ENCODE data around the gene FAM83G. TPM values are rescaled to one million over a fixed set of nuclear protein-coding genes. Genes with fewer than 3 reads are reported as not detected.
"Not testable (repeated sequence)": the region's sequence is repeated elsewhere in the genome, so short reads cannot be mapped to it uniquely, and the experiment has no call there.

Gene FAM83G
- total RNA-seq, 6 experiments from 2014 or later: 10.1 to 41.7 (median 21.5) TPM

DNA sequence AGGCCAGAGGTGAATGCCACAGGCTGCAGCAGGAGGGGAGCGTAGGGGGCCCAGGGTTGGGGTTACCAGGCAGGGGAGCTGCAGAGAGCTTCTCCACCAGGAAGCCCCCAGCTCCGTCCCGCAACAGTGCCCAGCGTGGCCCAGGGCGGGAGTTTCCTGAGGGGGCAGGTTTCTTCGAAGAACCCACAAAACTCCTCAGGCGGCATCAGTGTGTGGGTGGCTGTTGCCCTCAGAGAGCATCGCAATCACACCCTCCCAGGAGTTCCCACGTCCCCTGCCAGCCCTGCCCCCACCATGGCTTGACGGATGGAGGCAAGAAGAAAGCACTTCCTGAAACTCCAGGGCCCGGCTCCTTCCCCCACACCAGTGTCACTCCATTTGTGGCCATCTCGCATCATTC is 34.2 kb upstream of the FAM83G start:
- WGBS (ENCODE audit: insufficient coverage, low coverage, low lambda C conversion rate, missing lambda C conversion rate): no CpG with 5 or more reads among the region's 12 CpGs
- H3K27ac ChIP-seq; H3K4me3 ChIP-seq; intact Hi-C loops (cut with DNase I); H3K4me1 ChIP-seq; H3K9me3 ChIP-seq; H3K36me3 ChIP-seq; H3K27me3 ChIP-seq; DNase-seq: not testable (repeated sequence)
- ATAC-seq: peak in 2 of 4 donors; percentile 1 to 20

DNA sequence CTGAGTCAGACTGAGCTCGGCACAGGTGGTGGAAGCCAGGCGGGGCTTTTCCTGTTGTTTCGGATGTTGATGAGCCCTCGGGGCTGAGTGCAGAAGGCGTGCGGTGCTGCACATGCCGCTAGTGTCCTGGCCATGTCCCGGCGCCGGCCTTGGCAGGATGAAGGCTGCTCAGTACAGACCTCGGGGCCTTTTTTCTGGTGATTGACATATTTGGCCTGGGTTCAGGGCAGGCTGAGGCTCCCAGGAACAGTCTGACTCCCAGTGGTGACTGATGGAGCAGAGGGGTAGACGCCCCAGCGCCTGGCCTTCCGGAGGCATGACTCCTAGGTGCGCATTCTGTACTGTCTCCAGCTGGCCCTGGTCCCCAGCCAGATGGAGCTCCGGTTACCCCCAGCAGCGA is 33.4 kb upstream of the FAM83G start:
- H3K27me3 ChIP-seq; H3K36me3 ChIP-seq; H3K9me3 ChIP-seq; intact Hi-C loops (cut with DNase I); H3K27ac ChIP-seq; H3K4me1 ChIP-seq; DNase-seq; H3K4me3 ChIP-seq: not testable (repeated sequence)
- WGBS (ENCODE audit: insufficient coverage, low coverage, low lambda C conversion rate, missing lambda C conversion rate): no CpG with 5 or more reads among the region's 17 CpGs
- peak; percentile 40 to 58 (median 55) for ATAC-seq

DNA sequence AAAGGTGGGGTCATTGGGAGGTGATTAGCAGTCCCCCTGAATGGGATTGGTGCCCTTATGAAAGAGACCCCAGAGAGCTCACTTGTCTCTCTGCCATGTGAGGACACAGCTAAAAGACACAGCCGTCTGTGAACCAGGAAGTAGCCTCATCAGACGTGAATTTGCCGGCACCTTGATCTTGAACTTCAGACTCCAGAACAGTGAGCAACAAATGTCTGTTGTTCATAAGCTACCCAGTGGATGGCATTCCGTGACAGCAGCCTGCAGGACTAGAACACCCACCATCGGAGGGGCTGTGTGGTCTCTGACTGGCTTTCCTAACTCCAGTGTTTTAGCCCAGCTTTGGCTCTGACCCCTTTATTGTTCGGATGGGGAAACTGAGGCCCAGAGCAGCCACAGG is 33.0 kb upstream of the FAM83G start:
- H3K27ac ChIP-seq; intact Hi-C loops (cut with DNase I); H3K4me3 ChIP-seq; DNase-seq; H3K9me3 ChIP-seq; H3K4me1 ChIP-seq; H3K36me3 ChIP-seq; H3K27me3 ChIP-seq: not testable (repeated sequence)
- ATAC-seq: peak in 3 of 4 donors; percentile 5 to 48 (median 29)
- no CpG with 5 or more reads among the region's 6 CpGs for WGBS (ENCODE audit: insufficient coverage, low coverage, low lambda C conversion rate, missing lambda C conversion rate)

DNA sequence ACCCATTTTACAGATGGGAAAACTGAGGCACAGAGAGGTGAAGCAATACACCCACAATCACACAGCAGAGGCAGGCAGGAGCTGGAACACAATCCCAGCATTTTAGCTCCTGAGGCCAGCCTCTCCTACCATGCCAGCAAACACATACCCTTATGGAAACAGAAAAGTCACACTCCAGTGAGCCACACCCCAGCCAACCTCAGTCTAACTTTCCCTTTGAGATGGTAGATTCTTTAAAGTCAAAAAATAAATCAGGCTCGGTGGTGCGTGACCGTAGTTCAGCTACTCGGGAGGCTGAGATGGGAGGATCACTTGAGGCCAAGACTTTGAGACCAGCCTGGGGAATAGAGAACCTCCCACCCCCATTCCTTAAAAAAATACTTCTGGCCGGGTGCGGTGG is 31.6 kb upstream of the FAM83G start:
- H3K4me1 ChIP-seq; intact Hi-C loops (cut with DNase I); DNase-seq; H3K36me3 ChIP-seq; H3K9me3 ChIP-seq; H3K27ac ChIP-seq; H3K4me3 ChIP-seq; H3K27me3 ChIP-seq; ATAC-seq: not testable (repeated sequence)
- no CpG with 5 or more reads among the region's 6 CpGs for WGBS (ENCODE audit: insufficient coverage, low coverage, low lambda C conversion rate, missing lambda C conversion rate)

DNA sequence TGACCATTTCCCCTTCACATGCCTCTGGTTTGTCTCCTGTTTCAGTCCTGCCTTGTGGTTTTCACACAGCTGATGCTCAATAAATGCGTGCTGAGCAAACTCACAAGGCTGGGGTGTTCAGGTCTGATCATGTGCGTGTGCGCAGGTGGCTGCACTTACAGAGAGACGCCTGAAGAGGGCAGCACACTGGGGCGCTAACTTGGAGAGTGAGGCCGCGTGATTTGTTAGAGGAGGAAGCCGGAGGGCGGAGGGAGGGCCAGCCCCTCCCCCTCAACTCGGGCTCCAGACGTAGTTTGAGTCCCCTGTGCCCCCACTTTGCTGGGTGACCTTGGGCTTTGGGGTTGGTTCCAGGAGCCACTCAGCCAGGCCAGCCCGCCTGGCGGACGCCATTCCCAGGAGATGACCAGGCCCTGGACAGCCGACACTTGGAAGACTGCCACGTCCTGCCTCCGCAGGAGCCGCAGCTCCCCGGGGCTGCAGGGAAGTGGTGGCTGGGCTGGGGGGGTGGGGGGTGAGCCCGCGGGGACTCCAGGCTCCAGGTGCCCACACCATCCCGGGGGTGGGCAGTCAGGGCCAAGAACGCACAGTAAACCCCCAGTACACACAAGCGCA is 27.9 kb upstream of the FAM83G start:
- H3K9me3 ChIP-seq; intact Hi-C loops (cut with DNase I); H3K27ac ChIP-seq; H3K36me3 ChIP-seq; H3K4me3 ChIP-seq; H3K4me1 ChIP-seq; DNase-seq; H3K27me3 ChIP-seq: not testable (repeated sequence)
- no CpG with 5 or more reads among the region's 24 CpGs for WGBS (ENCODE audit: insufficient coverage, low coverage, low lambda C conversion rate, missing lambda C conversion rate)
- peak; percentile 80 to 82 (median 81) for ATAC-seq

DNA sequence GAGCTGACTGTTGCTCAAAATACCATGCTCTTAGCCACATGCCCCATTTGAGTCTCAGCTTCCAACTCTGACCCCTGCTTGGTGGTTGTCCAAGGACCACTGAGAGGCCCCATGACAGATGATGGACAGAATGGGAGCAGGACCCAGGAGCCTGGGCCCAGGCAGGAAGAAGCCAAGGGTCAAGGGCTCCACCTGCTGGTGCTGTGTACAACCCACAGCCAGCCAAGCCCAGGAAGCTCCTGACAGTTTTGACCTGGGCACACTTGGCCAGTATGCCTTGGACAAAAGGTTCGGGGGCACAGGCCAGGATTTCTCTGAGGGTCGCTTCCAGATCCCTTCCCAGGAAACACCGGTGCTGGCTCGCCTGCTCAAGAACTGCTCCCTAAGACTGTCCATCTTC is 27.2 kb upstream of the FAM83G start:
- ATAC-seq: peak; percentile 73 to 80 (median 78)
- H3K27ac ChIP-seq; H3K9me3 ChIP-seq; H3K4me3 ChIP-seq; H3K27me3 ChIP-seq; H3K36me3 ChIP-seq; H3K4me1 ChIP-seq; intact Hi-C loops (cut with DNase I): not testable (repeated sequence)
- TF ChIP-seq, protein P1, sequence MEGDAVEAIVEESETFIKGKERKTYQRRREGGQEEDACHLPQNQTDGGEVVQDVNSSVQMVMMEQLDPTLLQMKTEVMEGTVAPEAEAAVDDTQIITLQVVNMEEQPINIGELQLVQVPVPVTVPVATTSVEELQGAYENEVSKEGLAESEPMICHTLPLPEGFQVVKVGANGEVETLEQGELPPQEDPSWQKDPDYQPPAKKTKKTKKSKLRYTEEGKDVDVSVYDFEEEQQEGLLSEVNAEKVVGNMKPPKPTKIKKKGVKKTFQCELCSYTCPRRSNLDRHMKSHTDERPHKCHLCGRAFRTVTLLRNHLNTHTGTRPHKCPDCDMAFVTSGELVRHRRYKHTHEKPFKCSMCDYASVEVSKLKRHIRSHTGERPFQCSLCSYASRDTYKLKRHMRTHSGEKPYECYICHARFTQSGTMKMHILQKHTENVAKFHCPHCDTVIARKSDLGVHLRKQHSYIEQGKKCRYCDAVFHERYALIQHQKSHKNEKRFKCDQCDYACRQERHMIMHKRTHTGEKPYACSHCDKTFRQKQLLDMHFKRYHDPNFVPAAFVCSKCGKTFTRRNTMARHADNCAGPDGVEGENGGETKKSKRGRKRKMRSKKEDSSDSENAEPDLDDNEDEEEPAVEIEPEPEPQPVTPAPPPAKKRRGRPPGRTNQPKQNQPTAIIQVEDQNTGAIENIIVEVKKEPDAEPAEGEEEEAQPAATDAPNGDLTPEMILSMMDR (IDR thresholded peaks at IDR 0.05): peak in 3 of 4 donors; percentile 35 to 45 (median 39)
- peak; percentile 69 to 83 (median 80) for DNase-seq
- WGBS (ENCODE audit: insufficient coverage, low coverage, low lambda C conversion rate, missing lambda C conversion rate): no CpG with 5 or more reads among the region's 4 CpGs

DNA sequence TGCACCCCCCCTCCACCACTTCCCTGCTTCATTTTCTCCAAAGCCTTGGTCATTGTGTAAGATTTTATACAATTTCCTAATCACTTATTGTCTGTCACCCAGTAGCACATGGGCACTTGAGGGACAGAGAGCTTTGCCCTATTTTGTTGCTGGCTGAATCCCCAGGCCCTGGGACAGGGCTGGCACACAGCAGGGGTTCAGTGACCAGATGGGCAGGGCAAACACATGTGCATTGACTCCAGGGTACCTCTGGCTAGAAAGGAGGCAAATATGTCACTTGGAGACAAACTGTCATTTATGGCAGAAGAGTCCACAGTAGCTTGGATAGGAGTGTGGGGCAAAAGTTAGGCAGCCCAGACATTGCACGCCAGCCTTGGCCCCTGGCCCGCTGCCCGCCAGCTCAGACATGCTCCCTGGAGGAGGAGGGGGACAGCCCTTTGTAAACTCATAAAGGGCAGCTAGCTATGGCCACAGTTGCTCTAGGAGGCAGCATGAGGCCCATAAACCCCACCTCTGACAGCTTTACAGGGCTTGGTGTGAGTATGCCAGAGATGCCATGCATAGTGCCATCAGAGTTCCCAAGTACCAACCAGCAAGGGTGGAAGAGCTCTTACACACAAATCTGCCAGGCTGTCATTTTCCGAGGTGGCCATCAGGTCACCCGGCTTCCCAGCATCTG is 26.3 kb upstream of the FAM83G start:
- H3K27me3 ChIP-seq; H3K9me3 ChIP-seq; intact Hi-C loops (cut with DNase I): not testable (repeated sequence)

DNA sequence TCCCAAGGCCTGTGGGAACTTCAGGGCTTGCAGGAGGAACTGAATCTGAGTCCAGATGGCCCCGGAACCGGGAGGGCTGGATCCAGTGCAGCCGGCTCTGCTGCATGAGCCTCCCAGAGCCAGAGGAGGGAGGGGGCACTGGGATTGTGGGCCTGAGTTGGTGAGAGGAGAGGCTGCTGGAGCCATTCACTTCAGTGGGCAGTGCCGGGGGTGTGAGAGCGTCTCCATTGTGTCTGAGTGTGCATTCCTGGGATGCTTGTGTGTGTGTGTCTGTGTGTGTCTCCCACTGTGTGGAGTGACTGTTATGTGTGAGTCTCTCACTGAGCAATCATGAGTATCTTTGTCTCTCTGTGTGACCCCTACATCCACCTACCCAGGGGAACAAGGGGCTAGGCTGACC is 25.2 kb upstream of the FAM83G start:
- H3K4me3 ChIP-seq; H3K9me3 ChIP-seq; intact Hi-C loops (cut with DNase I); H3K27me3 ChIP-seq; H3K4me1 ChIP-seq; H3K36me3 ChIP-seq; H3K27ac ChIP-seq; ATAC-seq; DNase-seq: not testable (repeated sequence)
- WGBS (ENCODE audit: insufficient coverage, low coverage, low lambda C conversion rate, missing lambda C conversion rate): no CpG with 5 or more reads among the region's 5 CpGs

More for the DNA sequence above, 26.3 kb upstream of the FAM83G start:
- H3K4me1 ChIP-seq, H3K36me3 ChIP-seq, DNase-seq, H3K4me3 ChIP-seq, H3K27ac ChIP-seq: not testable (repeated sequence)
- ATAC-seq: peak; percentile 43 to 73 (median 68)
- WGBS (ENCODE audit: insufficient coverage, low coverage, low lambda C conversion rate, missing lambda C conversion rate): 17% methylated on average over 1 of the region's 5 CpGs

DNA sequence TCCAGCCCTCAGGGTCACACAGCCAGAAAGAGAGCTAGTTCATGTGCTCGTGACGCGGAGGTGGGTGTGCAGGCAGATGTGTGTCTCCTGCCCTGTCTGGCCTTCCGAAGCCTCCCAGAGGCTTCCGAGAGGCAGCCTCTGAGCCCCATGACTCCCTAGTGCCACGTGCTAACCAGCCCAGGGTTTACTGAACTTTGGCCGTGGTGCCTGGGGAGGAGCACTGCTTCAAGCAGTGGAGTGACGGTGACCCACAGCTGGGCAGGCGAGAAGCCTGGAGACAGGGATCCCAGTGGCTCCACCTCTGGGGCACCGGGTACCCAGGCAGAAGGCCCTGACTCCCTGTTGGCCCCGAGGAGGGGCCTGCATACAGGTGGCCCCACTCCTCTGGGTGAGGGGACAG is 24.1 kb upstream of the FAM83G start:
- intact Hi-C loops (cut with DNase I); H3K27me3 ChIP-seq; H3K9me3 ChIP-seq; H3K4me3 ChIP-seq; H3K27ac ChIP-seq; H3K4me1 ChIP-seq; H3K36me3 ChIP-seq; DNase-seq: not testable (repeated sequence)
- no CpG with 5 or more reads among the region's 11 CpGs for WGBS (ENCODE audit: insufficient coverage, low coverage, low lambda C conversion rate, missing lambda C conversion rate)
- ATAC-seq: peak; percentile 44 to 64 (median 52)
